HCT116 (cell line): ENCODE data around the gene OPN5. TPM values are rescaled to one million over a fixed set of nuclear protein-coding genes. Genes with fewer than 3 reads are reported as not detected.

Experiments
- ATAC-seq: fragments of 200-7000 bp; cut with Tn5 transposase; 2 replicates; pipeline ENCODE4 v1.9.1; 2020; ENCODE audit warnings: mild to moderate bottlenecking, moderate library complexity
- BruUV-seq: library from RNA; stranded (reverse); fragments of 400-500 nt; replicated peaks from 2 replicates; lab custom pipeline; 2021; lab: Mats Ljungman, UMichigan
- CTCF ChIA-PET: fragments of 300-600 bp; sonication (Branson Sonifier 250); formaldehyde crosslinking; loops from one replicate; lab custom pipeline; 2021; ENCODE audit warnings: antibody characterized with exemption; lab: Charles Lee
- POLR2A ChIA-PET: fragments of 300-600, 350-600 bp; sonication (Branson Sonifier 250); formaldehyde crosslinking; loops from one replicate; lab custom pipeline; 2021; ENCODE audit warnings: antibody characterized with exemption; lab: Charles Lee
- RAD21 ChIA-PET, 2 experiments: fragments of 300-600 bp; sonication (Branson Sonifier 250); formaldehyde crosslinking; loops; one replicate each; lab custom pipeline; 2023; ENCODE audit warnings: low total read pairs in 2 of 2; ENCODE audit not compliant: uncharacterized antibody in 2 of 2, unreplicated experiment in 2 of 2, low non-redundant PET in 1 of 2; lab: Charles Lee
- DNase-seq: peaks from one replicate; pipeline ENCODE4 v3.0.0-alpha.2; 2010; ENCODE audit warnings: low read depth, low spot score
- H2AFZ ChIP-seq: fragments of 200-600 bp; shearing (Covaris generic), sonication (generic); 2 replicates; pipeline ENCODE4 v1.6.1; 2017; ENCODE audit warnings: low read depth, mixed run types, mixed read lengths, antibody characterized with exemption, low read length; ENCODE audit not compliant: poor library complexity, severe bottlenecking
- H3K27ac ChIP-seq: 2 replicates; pipeline ENCODE4 v1.5.1; 2012; ENCODE audit warnings: low read depth, low read length
- H3K27me3 ChIP-seq: fragments of 200-600 bp; sonication (generic); 2 replicates; pipeline ENCODE4 v1.6.1; 2016; ENCODE audit warnings: mixed run types, low read length, mixed read lengths; ENCODE audit not compliant: insufficient read depth
- H3K36me3 ChIP-seq, 2 experiments: fragments of 200-500 bp in 1 of 2; fragments of 200-600 bp in 1 of 2; sonication (Bioruptor generic) in 1 of 2; sonication (generic) in 1 of 2; 2 replicates each; pipeline versions ENCODE4 v1.5.1 to v1.6.1; 2014 to 2016; ENCODE audit warnings: low read length in 2 of 2, inconsistent platforms in 1 of 2, mixed read lengths in 1 of 2, mixed run types in 1 of 2; ENCODE audit not compliant: insufficient read depth in 2 of 2, control insufficient read depth in 1 of 2
- H3K4me1 ChIP-seq, 2 experiments: fragments of 200-600 bp in 1 of 2; sonication (generic) in 1 of 2; 2 replicates each; pipeline versions ENCODE4 v1.5.1 to v1.6.1; 2012 to 2017; ENCODE audit warnings: low read length in 2 of 2, inconsistent platforms in 1 of 2, mild to moderate bottlenecking in 1 of 2, mixed read lengths in 1 of 2, mixed run types in 1 of 2, moderate library complexity in 1 of 2; ENCODE audit not compliant: insufficient read depth in 2 of 2, control insufficient read depth in 1 of 2
- H3K4me2 ChIP-seq: fragments of 200-600 bp; sonication (generic); 2 replicates; pipeline ENCODE4 v1.6.1; 2017; ENCODE audit warnings: mixed run types, low read length, mixed read lengths
- H3K4me3 ChIP-seq, 2 experiments: fragments of 200-600 bp in 1 of 2; sonication (generic) in 1 of 2; replicated peaks in 1 of 2; 2 replicates each; pipeline ENCODE4 v1.5.1; 2011 to 2016; ENCODE audit warnings: low read length in 2 of 2, control low read depth in 1 of 2, low read depth in 1 of 2, mild to moderate bottlenecking in 1 of 2, mixed read lengths in 1 of 2, mixed run types in 1 of 2
- H3K79me2 ChIP-seq: fragments of 200-600 bp; sonication (generic); 2 replicates; pipeline ENCODE4 v1.6.1; 2017; ENCODE audit warnings: mild to moderate bottlenecking, mixed run types, low read length, moderate library complexity, mixed read lengths; ENCODE audit not compliant: insufficient read depth
- H3K9ac ChIP-seq: fragments of 200-600 bp; sonication (generic); 2 replicates; pipeline ENCODE4 v1.6.1; 2016; ENCODE audit warnings: low read length, mixed read lengths
- H3K9me2 ChIP-seq: fragments of 200-600 bp; sonication (generic), shearing (Covaris generic); 2 replicates; pipeline ENCODE4 v1.6.1; 2017; ENCODE audit warnings: mixed run types, mild to moderate bottlenecking, moderate library complexity; ENCODE audit not compliant: insufficient read depth
- H3K9me3 ChIP-seq, 2 experiments: fragments of 200-500 bp in 1 of 2; fragments of 200-600 bp in 1 of 2; sonication (Bioruptor generic) in 1 of 2; sonication (generic) in 1 of 2; 2 replicates each; pipeline ENCODE4 v1.6.1; 2014 to 2017; ENCODE audit warnings: low read length in 2 of 2, mixed read lengths in 2 of 2, inconsistent platforms in 1 of 2, low read depth in 1 of 2, mild to moderate bottlenecking in 1 of 2, mixed run types in 1 of 2, moderate library complexity in 1 of 2; ENCODE audit not compliant: control insufficient read depth in 1 of 2, insufficient read depth in 1 of 2
- H4K20me1 ChIP-seq: fragments of 200-600 bp; sonication (generic), shearing (Covaris generic); 2 replicates; pipeline ENCODE4 v1.6.1; 2017; ENCODE audit warnings: mixed run types, mild to moderate bottlenecking, moderate library complexity; ENCODE audit not compliant: insufficient read depth
- CBX3 ChIP-seq: IDR thresholded peaks from 2 replicates; pipeline ENCODE4 v1.6.1; 2012; ENCODE audit warnings: low read depth
- POLR2A ChIP-seq: IDR thresholded peaks from 2 replicates; pipeline ENCODE4 v1.7.0; 2011; ENCODE audit warnings: borderline replicate concordance; ENCODE audit not compliant: insufficient read depth, insufficient read length; ENCODE audit errors: extremely low read depth
- RAD21 ChIP-seq: IDR thresholded peaks from 2 replicates; pipeline ENCODE4 v1.6.1; 2012; ENCODE audit warnings: low read depth, mild to moderate bottlenecking
- SIN3A ChIP-seq: IDR thresholded peaks from 2 replicates; pipeline ENCODE4 v1.6.1; 2012; ENCODE audit warnings: low read depth
- SP1 ChIP-seq: IDR thresholded peaks from 2 replicates; pipeline ENCODE4 v1.6.1; 2012; ENCODE audit warnings: low read depth
- SRF ChIP-seq: IDR thresholded peaks from 2 replicates; pipeline ENCODE4 v1.6.1; 2012; ENCODE audit warnings: low read depth
- YY1 ChIP-seq: IDR thresholded peaks from 2 replicates; pipeline ENCODE4 v1.6.1; 2011; ENCODE audit warnings: low read length, low read depth, moderate library complexity, mild to moderate bottlenecking; ENCODE audit not compliant: insufficient replicate concordance; ENCODE audit errors: extremely low read depth
- ZNF274 ChIP-seq: fragments of 200-500 bp; sonication (Bioruptor generic); IDR thresholded peaks from 2 replicates; pipeline ENCODE4 v1.6.1; 2014; ENCODE audit warnings: mild to moderate bottlenecking, low read depth, low read length, inconsistent platforms
- intact Hi-C: fragments of 100-400 bp; cut with micrococcal nuclease; formaldehyde crosslinking; loops from 2 replicates; pipeline ENCODE4 v1.10.0; 2022
- total RNA-seq: library from RNA; stranded (reverse); gene quantifications from one replicate; pipeline ENCODE4 v1.2.1, GENCODE V29; 2021; ENCODE audit not compliant: unreplicated experiment
- TF ChIP-seq, protein P1 (sequence below), 3 experiments: fragments of 200-600 bp in 1 of 3; sonication (generic) in 1 of 3; IDR thresholded peaks in 2 of 3; conservative IDR thresholded peaks in 1 of 3; 2 replicates each; pipeline ENCODE4 v1.5.1; 2012 to 2017; ENCODE audit warnings: low read depth in 2 of 3, low read length in 2 of 3, antibody characterized with exemption in 1 of 3, borderline replicate concordance in 1 of 3, control low read depth in 1 of 3, mild to moderate bottlenecking in 1 of 3, mixed read lengths in 1 of 3, mixed run types in 1 of 3, moderate library complexity in 1 of 3; ENCODE audit not compliant: insufficient read depth in 1 of 3
- TF ChIP-seq, protein P2 (sequence below): IDR thresholded peaks from 2 replicates; pipeline ENCODE4 v1.6.1; 2012

OPN5 gene
- total RNA-seq, 1 experiment from 2014 or later: not detected

DNA sequence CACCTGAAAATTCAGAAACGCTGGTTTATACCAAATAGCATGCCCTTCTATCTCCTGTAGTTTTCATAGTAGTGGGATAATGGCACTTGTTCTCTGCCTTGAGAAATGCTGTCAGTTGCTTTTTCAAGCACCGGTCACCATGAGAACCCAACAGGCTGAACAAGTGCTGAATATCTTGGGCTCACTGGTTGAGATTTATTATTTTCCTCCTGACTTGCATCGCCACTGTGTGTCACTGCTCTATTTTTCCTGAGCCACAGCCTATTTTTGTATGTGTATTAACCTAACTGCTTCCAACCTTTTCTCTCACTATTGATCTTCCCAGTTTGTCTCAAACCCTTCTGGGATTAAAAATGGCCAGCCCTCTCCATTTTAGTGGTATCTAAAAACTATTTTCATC, 71.9 kb downstream of the OPN5 start:
- Histone ChIP-seq H4K20me1 (no peaks in the 10 kb centered on the region), H3K4me2 (no peak overlapping the region), H3K9me3 (no peaks in the 10 kb centered on the region), H3K4me3 (no peak overlapping the region), H3K4me1 (no peaks in the 10 kb centered on the region), H2AFZ (no peak overlapping the region), H3K36me3 (no peaks in the 10 kb centered on the region), H3K9me2 (no peaks in the 10 kb centered on the region), H3K27me3 (no peaks in the 10 kb centered on the region), H3K27ac (no peak overlapping the region), H3K79me2 (no peaks in the 10 kb centered on the region), H3K9ac (no peak overlapping the region)
- ChIA-PET RAD21 (no interaction called here), CTCF (no interaction called here), POLR2A (no interaction called here)
- intact Hi-C loops: no loop called here
- ATAC-seq (no peak), DNase-seq (no peak)
- no TSS peak for BruUV-seq
- TF ChIP-seq ZNF274: no peak
- TF ChIP-seq SP1: no peak
- TF ChIP-seq, protein P1, sequence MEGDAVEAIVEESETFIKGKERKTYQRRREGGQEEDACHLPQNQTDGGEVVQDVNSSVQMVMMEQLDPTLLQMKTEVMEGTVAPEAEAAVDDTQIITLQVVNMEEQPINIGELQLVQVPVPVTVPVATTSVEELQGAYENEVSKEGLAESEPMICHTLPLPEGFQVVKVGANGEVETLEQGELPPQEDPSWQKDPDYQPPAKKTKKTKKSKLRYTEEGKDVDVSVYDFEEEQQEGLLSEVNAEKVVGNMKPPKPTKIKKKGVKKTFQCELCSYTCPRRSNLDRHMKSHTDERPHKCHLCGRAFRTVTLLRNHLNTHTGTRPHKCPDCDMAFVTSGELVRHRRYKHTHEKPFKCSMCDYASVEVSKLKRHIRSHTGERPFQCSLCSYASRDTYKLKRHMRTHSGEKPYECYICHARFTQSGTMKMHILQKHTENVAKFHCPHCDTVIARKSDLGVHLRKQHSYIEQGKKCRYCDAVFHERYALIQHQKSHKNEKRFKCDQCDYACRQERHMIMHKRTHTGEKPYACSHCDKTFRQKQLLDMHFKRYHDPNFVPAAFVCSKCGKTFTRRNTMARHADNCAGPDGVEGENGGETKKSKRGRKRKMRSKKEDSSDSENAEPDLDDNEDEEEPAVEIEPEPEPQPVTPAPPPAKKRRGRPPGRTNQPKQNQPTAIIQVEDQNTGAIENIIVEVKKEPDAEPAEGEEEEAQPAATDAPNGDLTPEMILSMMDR (IDR thresholded peaks at IDR 0.05 in 2 of 3, conservative IDR thresholded peaks at IDR 0.05 in 1 of 3; ENCODE audit: borderline replicate concordance in 1 of 3, insufficient read depth in 1 of 3, low read depth in 2 of 3, low read length in 2 of 3): no peak
- no peak for TF ChIP-seq YY1
- TF ChIP-seq, protein P2, sequence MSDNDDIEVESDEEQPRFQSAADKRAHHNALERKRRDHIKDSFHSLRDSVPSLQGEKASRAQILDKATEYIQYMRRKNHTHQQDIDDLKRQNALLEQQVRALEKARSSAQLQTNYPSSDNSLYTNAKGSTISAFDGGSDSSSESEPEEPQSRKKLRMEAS: no peak
- no peak for TF ChIP-seq SRF
- TF ChIP-seq RAD21: no peak; the same call in 1 of the 2 replicates
- TF ChIP-seq CBX3: no peak
- no peak for TF ChIP-seq SIN3A
- no peak for TF ChIP-seq POLR2A
